Heart left ventricle (tissue), 16 donors: Measurements from ENCODE around the gene CCDC146. TPM values are rescaled to one million over a fixed set of nuclear protein-coding genes. Genes with fewer than 3 reads are reported as not detected.
"Not testable (repeated sequence)": the region's sequence is repeated elsewhere in the genome, so short reads cannot be mapped to it uniquely, and the experiment has no call there.

ENCODE experiments used
- ATAC-seq, 4 donors: fragments of 200-7000 bp; cut with Tn5 transposase; one replicate each; pipeline ENCODE4 v1.9.1; 2020 to 2022; ENCODE audit warnings: moderate library complexity in 4 of 4, mild to moderate bottlenecking in 3 of 4, moderate number of reproducible peaks in 1 of 4
- DNase-seq, 5 donors: peaks; one replicate each; pipeline ENCODE4 v3.0.0-alpha.2; 2020
- H3K27ac ChIP-seq, 12 donors: fragments of 200-600 bp; sonication (generic) in 4 of 12; one replicate each; pipeline versions ENCODE4 v1.5.0 to v1.8.0; 2016 to 2022; ENCODE audit warnings: mild to moderate bottlenecking in 2 of 12
- H3K27me3 ChIP-seq, 9 donors: fragments of 200-600 bp; sonication (generic) in 2 of 9; one replicate each; pipeline versions ENCODE4 v1.5.1 to v1.8.0; 2016 to 2022; ENCODE audit warnings: mild to moderate bottlenecking in 3 of 9
- H3K36me3 ChIP-seq, 9 donors: fragments of 200-600 bp; sonication (generic) in 2 of 9; one replicate each; pipeline versions ENCODE4 v1.5.0 to v1.8.0; 2018 to 2022; ENCODE audit warnings: mild to moderate bottlenecking in 2 of 9
- H3K4me1 ChIP-seq, 12 donors: fragments of 200-600 bp; sonication (generic) in 4 of 12; one replicate each; pipeline versions ENCODE4 v1.5.0 to v1.8.0; 2016 to 2022; ENCODE audit warnings: mild to moderate bottlenecking in 3 of 12
- H3K4me3 ChIP-seq, 12 donors: fragments of 200-600 bp; sonication (generic) in 4 of 12; one replicate each; pipeline versions ENCODE4 v1.5.0 to v1.8.0; 2017 to 2022; ENCODE audit warnings: mild to moderate bottlenecking in 9 of 12, moderate library complexity in 4 of 12
- H3K9me3 ChIP-seq, 12 donors: fragments of 200-600 bp; sonication (generic) in 4 of 12; one replicate each; pipeline versions ENCODE4 v1.5.0 to v1.8.0; 2016 to 2022; ENCODE audit warnings: mild to moderate bottlenecking in 1 of 12
- CTCF ChIP-seq, 12 donors: fragments of 200-600 bp; sonication (generic) in 4 of 12; IDR thresholded peaks; one replicate each; pipeline versions ENCODE4 v1.5.0 to v1.8.0; 2018 to 2022; ENCODE audit warnings: antibody characterized with exemption in 12 of 12, mild to moderate bottlenecking in 5 of 12
- POLR2A ChIP-seq, 2 donors: fragments of 450-650 bp; IDR thresholded peaks; one replicate each; pipeline ENCODE4 v1.6.1; 2017; ENCODE audit warnings: antibody characterized with exemption in 2 of 2, mild to moderate bottlenecking in 2 of 2, moderate library complexity in 2 of 2
- WGBS, 4 donors: extraction: QIAGEN DNeasy Blood & Tissue Kit in 2 of 4; methylation state at CpG; one replicate each; pipeline versions ENCODE4 v1.1.5 to v1.1.7; 2013 to 2018; 5-methylcytosine and 5-hydroxymethylcytosine counted together
- intact Hi-C, 10 donors: fragments of 100-400 bp; cut with DNase I; formaldehyde crosslinking; loops; one replicate each; pipeline versions ENCODE4 v1.11.1 to v1.14.2; 2022
- polyA plus RNA-seq, 2 donors: library from polyadenylated mRNA; stranded (reverse); fragments of 200-250 nt; gene quantifications; one replicate each; pipeline ENCODE4 v1.2.3, GENCODE V29; 2013
- total RNA-seq, 9 donors: library from RNA; depleted of rRNA in 2 of 9; stranded (reverse); fragments of >200 nt in 2 of 9; fragmentation: NEBNext Ultra II Directional in 3 of 9; extraction: Animal tissue kit (Norgen Biotek cat#: 25700) in 3 of 9; gene quantifications; one replicate each; pipeline versions ENCODE4 v1.1.0 to v1.2.4, GENCODE V29; 2016 to 2023
- donor health status: ischemic (EF 13 %, LVEDD 7.1; RV severe dilation, severe dysfunction).
- donor health status: healthy with polysubstance abuse.
- donor health status: DM: no; HTN: yes; CAD: no.
- donor health status: DM: no; HTN: no; CAD: no.
- donor health status: ischemic (EF 25% LVEDD 6.9; RV normal size, moderate dysfunction).
- donor health status: ischemic (EF 25% LVEDD 5.7; RV mildly dilated, moderate dysfunction).
- donor health status: healthy.
- donor health status: DM: yes; HTN: yes; CAD: no.
- donor health status: ischemic (EF 35%, LVEDD 5.7; RV mildly dilated, moderate dysfunction).
- donor health status: nonischemic (EF 11% LVEDD 7.7; RV severe dilation, severe dysfunction).
- donor health status: DM: yes; HTN: yes; CAD: no.
- donor health status: PGD.
- donor health status: ischemic (EF 29% LVEDD 5.4; RV normal size, mild dysfunction).
- donor health status: nonischemic (EF 23%, LVEDD 6.1; RV moderate dilation, normal function).

Gene CCDC146
- total and polyA plus RNA-seq, 11 donors: 2.1 to 13.3 (median 6.6) TPM

GRCh38 chr7:77331938-77332695, 209.7 kb downstream of the CCDC146 start:
- 58 to 60% (median 60%) methylated on average over 3 of the region's 3 CpGs for WGBS, 4 donors
- Histone ChIP-seq H3K27me3 (no peaks in the 10 kb centered on the region), H3K36me3 (no peaks in the 10 kb centered on the region), H3K9me3 (no peaks in the 10 kb centered on the region), H3K27ac (no peak overlapping the region), H3K4me1 (peaks cover 5 to 65% (median 36%) of the 10 kb centered on the region in 12 donors), H3K4me3 (no peak overlapping the region)
- TF ChIP-seq CTCF (IDR thresholded peaks at IDR 0.05) (peak; percentile 59 to 81 (median 76)), POLR2A (IDR thresholded peaks at IDR 0.05) (no peak)
- peak in 4 of 5 donors; percentile 66 to 74 (median 70) for DNase-seq
- peak; percentile 71 to 95 (median 93) for ATAC-seq
- intact Hi-C loops: loop anchor here in 7 of 10 donors (2.0 to 10.0 kb wide), 6 partner anchors 85 to 210 kb away; partner anchors contain the start of gene CCDC146 (in 4 of the 7)

GRCh38 chr7:77334039-77334438, 211.6 kb downstream of the CCDC146 start:
- DNase-seq, H3K36me3 ChIP-seq, H3K4me3 ChIP-seq, ATAC-seq, H3K9me3 ChIP-seq, H3K27ac ChIP-seq, H3K27me3 ChIP-seq: not testable (repeated sequence)
- intact Hi-C loops: loop anchor here in 6 of 10 donors (5.0 to 10.0 kb wide), 4 partner anchors 87 to 212 kb away; partner anchors contain the start of gene CCDC146 (in 4 of the 6)
- peaks cover 0 to 62% (median 25%) of the 10 kb centered on the region in 12 donors for H3K4me1 ChIP-seq
- 93 to 97% (median 95%) methylated on average over 2 of the region's 2 CpGs for WGBS, 4 donors

- TF ChIP-seq POLR2A (IDR thresholded peaks at IDR 0.05): no peak
- TF ChIP-seq CTCF (IDR thresholded peaks at IDR 0.05): no peak
- H3K36me3 ChIP-seq: no peaks in the 10 kb centered on the region
- H3K27ac ChIP-seq: peak overlapping the region in 2 of 12 donors; percentile 4 to 25
- H3K4me3 ChIP-seq: no peak overlapping the region
- H3K4me1 ChIP-seq: peaks cover 0 to 51% (median 17%) of the 10 kb centered on the region in 12 donors
- intact Hi-C loops: loop anchor here in 1 of 10 donors (10.0 kb wide), 1 partner anchor 211 kb away; the partner anchor contains the start of gene CCDC146
- no peaks in the 10 kb centered on the region for H3K9me3 ChIP-seq
- ATAC-seq (no peak), DNase-seq (no peak)
- H3K27me3 ChIP-seq: no peaks in the 10 kb centered on the region
These were observed 213.2 kb downstream of the CCDC146 start for GRCh38 chr7:77335581-77335980.

GRCh38 chr7:77337456-77337990, 215.1 kb downstream of the CCDC146 start:
- no peak for TF ChIP-seq POLR2A (IDR thresholded peaks at IDR 0.05)
- TF ChIP-seq CTCF (IDR thresholded peaks at IDR 0.05): no peak
- intact Hi-C loops: loop anchor here in 1 of 10 donors (10.0 kb wide), 1 partner anchor 213 kb away; the partner anchor contains the start of gene CCDC146
- WGBS, 4 donors: 87 to 93% (median 90%) methylated on average over 2 of the region's 2 CpGs
- Histone ChIP-seq H3K36me3 (no peaks in the 10 kb centered on the region), H3K27me3 (no peaks in the 10 kb centered on the region), H3K9me3 (no peaks in the 10 kb centered on the region), H3K4me3 (no peak overlapping the region), H3K4me1 (peaks cover 0 to 33% (median 7%) of the 10 kb centered on the region in 12 donors), H3K27ac (peak overlapping the region in 7 of 12 donors; percentile 13 to 69 (median 42))
- ATAC-seq: no peak
- DNase-seq: no peak
